PC-9 (cell line): ENCODE data around the gene ZNRD2.

Source experiments
- CTCF ChIP-seq: fragments of 200-600 bp; sonication (generic); conservative IDR thresholded peaks from 2 replicates; pipeline ENCODE4 v1.6.1; 2017; ENCODE audit warnings: mixed run types, antibody characterized with exemption, mild to moderate bottlenecking, moderate library complexity
- EZH2 ChIP-seq: fragments of 200-600 bp; sonication (generic); IDR thresholded peaks from 2 replicates; pipeline ENCODE4 v1.8.0; 2017; ENCODE audit warnings: antibody characterized with exemption, low read depth

- TF ChIP-seq CTCF (no peak), EZH2 (no peak)
Measured at GRCh38 chr11:65589444-65590239, 19.4 kb downstream of the ZNRD2 start.
